GM12874 (cell line): ENCODE data around the gene POMGNT2.

ENCODE experiments used
- CTCF ChIP-seq: IDR thresholded peaks from 2 replicates; pipeline ENCODE4 v1.5.1; 2011; ENCODE audit warnings: low read depth, mild to moderate bottlenecking, control low read depth, low read length, moderate library complexity; ENCODE audit not compliant: insufficient read depth

The POMGNT2 gene

DNA sequence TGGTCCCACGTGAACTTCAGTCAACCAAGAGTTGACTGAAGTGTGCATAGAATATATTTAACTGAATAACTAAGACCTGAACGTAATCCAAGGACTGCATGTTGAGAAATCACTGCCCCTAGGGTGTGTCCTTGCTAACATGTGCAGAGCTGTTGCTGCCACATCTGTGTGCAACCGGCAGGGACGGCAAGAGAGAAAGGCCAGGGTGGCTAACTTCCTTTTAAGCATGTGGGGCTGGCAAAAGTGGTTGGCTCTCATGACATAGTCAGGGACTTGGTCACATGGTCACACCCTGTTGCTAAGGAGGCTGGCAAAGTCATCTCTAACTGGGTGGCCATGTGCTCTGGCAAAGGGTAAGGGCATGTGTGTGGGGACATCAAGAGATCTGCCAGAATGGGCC lies 74.4 kb downstream of the POMGNT2 start:
- no peak for TF ChIP-seq CTCF

GRCh38 chr3:43030162-43030935 lies 75.5 kb downstream of the POMGNT2 start:
- no peak for TF ChIP-seq CTCF
